T-helper 1 cell treated with Interleukin-12 subunit alpha and Interleukin-12 subunit beta and Interleukin-4 antibody, amounts not matched to agents 30 ng/mL and 1 ng/mL, for 36 hours (primary cell): Measurements from ENCODE around the gene KLK1. TPM values are rescaled to one million over a fixed set of nuclear protein-coding genes. Genes with fewer than 3 reads are reported as not detected.
"Not testable (repeated sequence)": the region's sequence is repeated elsewhere in the genome, so short reads cannot be mapped to it uniquely, and the experiment has no call there.

ENCODE experiments used
- intact Hi-C: fragments of 100-400 bp; cut with micrococcal nuclease; formaldehyde crosslinking; loops from one replicate; pipeline ENCODE4 v1.15.1; 2024
- total RNA-seq: library from RNA; stranded (reverse); gene quantifications from 2 replicates; pipeline ENCODE4 v1.2.3, GENCODE V29; 2022

The KLK1 gene
- total RNA-seq, 1 donor from 2014 or later = 1.6 TPM

DNA sequence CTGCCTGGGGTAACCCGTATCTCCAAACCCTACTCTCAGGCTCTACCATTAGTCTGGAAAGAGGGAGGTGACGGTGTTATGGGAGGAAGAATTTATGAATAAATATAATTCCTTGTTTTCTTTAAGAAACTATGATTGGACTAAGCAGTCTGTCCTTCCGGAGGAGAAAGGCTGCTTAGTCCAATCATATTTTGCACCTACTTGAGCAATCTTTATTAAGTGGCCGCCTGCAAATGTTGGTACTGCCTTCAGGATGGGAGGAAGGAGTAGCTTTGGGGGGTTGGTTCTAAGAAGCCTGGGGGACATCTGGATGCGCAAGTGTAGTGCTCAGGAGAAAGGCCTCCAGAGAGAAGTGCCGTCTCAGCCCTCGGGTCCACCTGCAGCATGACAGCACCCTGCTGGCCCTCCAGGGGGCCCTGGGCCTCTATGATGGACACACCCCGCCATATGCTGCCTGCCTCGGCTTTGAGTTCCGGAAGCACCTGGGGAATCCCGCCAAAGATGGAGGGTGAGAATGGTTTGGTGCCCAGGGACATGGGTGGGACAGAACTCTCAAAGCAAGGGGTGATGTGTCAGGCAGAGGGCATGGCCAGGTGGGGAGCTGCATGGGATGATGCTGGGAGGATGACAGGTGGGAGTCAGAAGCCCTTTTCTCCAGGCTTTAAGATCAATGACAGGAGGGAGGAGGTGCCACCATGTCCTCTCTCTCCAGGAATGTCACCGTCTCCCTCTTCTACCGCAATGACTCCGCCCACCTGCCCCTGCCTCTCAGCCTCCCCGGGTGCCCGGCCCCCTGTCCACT, 29.3 kb downstream of the KLK1 start:
- intact Hi-C loops = no loop called here

DNA sequence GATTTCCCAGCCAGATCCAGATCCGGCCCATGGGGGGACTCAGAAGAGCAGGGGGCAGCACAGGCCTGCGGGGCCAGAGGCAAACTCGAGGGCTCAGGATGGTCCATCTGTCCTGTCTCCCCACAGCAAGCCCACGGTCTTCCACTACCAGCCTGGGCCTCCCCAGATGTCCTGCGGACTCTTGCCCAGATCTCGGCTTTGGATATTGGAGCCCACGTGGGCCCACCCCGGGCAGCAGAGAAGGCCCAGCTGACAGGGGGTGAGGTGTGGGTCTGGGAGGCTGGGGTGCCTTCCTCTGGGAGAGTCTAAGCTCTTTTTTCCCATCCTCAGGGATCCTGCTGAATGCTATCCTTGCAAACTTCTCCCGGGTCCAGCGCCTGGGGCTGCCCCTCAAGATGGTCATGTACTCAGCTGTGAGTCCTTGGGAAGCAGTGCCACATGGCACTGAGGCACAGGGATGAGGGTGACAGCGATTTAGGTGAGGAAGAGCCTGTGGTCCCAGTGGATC, 30.0 kb downstream of the KLK1 start:
- intact Hi-C loops = no loop called here

DNA sequence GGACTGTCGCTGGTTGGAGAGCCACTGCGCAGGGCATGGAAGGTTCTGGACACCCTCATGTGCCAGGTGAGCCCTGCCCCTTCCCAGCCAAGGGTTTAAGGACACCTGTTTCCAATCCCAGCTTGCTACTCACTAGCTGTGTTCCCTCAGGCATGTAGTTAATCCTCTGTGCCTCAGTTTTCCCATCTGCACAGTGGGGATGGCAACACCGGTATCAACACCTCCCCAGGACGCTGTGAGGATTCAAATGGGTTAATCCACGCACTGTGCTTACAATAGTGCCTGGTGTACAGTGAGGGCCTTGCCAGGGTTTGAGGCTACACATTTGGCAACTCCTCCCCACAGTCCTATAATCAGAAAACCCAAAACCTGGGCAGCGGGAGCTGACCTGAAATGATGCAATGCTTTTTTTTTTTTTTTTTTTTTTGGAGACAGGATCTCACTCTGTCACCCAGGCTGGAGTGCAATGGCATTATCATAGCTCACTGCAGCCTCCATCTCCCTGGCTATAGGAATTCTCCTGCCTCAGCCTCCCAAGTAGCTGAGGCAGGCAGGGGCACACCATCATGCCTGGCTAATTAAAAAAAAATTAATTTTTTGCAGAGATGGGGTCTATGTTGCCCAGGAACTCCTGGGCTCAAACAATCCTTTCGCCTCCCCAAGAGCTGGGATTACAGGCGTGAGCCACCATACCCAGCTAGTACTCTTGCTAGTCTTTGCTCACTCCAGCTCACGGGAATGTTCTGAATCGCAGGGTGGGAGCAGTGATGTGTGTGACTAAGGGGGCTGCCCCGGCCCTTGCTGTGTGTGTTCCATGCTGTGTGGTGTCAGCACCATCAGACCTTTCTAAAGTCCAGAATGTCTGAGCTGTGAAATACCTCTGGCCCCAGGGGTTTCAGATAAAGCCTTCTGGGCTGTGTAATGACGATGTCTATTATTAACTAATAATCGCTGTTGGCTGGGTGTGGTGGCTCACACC, 31.0 kb downstream of the KLK1 start:
- intact Hi-C loops = no loop called here

DNA sequence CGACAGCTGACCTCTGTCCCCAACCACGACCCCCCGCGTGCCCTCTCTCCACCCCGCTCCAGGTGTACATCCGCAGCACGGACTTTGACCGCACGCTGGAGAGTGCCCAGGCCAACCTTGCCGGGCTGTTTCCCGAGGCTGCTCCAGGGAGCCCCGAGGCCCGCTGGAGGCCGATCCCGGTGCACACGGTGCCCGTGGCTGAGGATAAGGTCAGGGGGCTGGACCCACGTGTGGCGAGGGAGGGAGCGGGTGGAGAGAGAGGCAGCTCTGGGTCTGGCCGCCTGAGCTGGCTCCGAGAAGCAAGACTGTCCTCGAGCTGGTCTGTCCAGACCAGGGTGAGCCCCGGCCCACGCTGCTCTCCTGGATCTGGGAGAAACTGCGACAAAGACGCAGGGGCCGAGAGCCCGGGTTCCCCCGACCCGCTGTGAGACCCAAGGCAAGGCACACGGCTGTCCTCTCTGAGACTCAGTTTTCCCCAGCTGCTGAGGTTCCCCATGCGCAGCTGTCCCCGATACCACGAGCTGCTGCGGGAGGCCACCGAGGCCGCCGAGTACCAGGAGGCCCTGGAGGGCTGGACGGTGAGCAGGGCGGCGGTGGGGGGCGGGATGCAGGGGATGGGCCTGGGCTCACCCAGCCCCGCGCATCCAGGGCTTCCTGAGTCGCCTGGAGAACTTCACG, 31.9 kb downstream of the KLK1 start:
- intact Hi-C loops = no loop called here

DNA sequence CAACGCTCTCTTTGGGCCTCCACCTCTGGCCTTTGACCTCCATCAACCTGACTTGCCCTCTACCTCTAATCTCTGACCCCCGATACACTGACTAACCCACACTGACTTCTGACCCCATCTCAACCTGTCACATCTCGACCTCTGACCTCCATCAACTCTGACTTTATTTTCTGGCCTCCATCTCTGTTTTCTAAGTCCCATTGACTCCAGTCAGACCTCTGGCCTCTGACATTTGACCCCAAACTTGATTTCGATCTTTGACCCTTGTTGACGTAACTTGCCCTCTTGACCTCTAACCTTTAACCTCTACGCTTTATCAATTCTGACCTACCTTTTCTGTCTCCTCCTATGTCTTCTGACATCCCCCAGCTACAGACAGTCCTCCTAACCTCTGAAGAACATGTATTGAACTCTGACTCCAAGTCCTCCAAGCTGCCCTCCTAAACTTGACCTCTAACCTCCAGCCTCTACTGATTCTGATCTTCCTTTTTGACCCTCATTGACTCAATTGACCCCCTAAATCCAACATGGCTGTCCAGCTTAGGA, 32.6 kb downstream of the KLK1 start:
- intact Hi-C loops = no loop called here

DNA sequence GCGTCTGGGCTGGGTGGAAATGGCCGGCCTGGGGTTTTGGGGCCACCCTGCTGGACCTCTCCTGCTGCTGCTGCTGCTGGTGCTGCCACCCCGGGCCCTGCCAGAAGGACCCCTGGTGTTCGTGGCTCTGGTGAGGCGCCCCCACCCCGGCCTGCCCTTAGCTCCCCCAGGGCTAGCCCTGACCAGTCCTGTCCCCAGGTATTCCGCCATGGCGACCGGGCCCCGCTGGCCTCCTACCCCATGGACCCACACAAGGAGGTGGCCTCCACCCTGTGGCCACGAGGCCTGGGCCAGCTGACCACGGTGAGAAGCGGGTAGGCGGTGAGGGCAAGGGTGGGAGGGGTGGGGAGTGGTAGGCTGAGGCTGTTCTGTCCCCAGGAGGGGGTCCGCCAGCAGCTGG, 33.2 kb downstream of the KLK1 start, which contains the start of gene ACP4:
Gene ACP4 (plus strand): TSS at position 20 of the 400 bp plus-strand sequence. CDS start 0 bp downstream, at position 20.
- intact Hi-C loops = no loop called here

DNA sequence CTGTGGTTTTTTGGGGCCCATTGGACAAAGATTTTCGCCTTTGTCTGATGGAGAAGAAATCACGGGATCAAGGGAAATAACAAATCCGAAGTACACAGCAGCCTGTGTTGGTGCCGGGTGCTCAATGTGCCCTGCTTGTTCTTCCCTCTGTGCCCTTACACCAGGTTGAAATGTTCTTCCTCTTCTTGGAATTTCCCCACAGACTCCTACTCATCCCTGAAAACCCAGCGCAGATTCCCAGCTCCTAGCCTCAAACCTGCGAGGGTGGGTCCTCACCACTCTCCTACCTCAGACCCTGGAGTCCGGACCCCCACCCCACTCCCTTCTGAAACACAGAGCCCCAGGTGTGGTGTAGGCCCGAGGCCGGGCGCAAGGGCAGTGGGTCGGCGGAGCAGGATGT, 38.3 kb downstream of the KLK1 start:
- intact Hi-C loops = no loop called here

DNA sequence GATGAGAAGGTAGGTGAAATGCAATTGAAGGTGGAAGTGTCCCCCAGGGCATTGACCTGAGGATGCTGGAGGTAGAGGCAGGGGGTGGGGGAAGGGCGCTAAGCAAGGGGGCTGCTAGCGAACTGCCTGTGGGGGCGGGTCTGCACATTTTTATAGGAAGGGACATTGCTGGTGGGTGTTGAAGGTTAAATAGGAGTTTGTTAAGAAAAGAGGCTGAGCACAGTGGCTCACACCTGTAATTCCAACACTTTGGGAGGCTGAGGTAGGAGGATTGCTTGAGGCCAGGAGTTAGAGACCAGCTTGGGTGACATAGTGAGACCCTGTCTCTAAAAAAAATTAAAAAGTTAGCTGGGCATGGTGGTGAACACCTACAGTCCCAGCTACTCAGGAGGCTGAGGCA, 38.9 kb downstream of the KLK1 start:
- intact Hi-C loops = no loop called here

DNA sequence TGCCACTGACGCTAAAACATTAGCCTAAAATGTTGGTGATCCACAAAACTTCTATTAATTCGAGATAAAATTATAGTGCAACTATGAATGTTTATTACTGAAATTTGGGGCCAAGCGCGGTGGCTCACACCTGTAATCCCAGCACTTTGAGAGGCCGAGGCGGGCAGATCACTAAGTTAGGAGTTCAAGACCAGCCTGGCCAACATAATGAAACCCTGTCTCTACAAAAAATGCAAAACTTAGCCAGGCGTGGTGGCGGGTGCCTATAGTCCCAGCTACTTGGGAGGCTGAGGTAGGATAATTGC, 39.8 kb downstream of the KLK1 start:
- intact Hi-C loops = loop anchor here (1.0 kb wide), 9 partner anchors 59 to 426 kb away; partner anchors contain the start of gene JOSD2

DNA sequence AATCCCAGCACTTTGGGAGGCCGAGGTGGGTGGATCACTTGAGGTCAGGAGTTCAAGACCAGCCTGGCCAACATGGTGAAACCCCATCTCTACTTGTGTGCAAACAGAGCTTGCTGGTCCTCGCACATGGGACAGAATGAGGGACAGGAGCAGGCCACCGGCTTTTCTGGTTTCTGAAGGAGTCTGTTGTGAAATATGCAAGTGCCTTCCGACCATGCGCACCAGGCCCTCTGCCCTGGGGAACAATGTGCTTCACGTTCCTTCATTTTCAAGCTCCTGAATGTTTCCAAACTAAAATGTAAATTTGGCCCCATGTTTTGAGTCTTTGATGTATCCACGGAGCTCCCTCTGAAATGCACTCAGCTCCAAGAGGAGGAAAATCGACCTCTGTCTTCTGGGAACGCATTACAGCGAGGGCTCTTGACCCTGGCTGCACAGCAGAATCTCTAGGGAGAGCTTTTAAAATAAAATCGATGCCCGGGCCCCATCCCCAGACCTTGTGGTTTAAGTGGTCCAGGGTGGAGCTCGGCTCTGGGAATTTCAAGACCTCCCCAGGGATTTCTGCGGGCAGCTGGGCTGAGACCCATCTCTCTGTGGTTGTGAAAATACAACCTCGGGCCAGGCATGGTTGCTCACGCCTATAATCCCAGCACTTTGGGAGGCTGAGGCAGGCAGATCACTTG, 42.7 kb downstream of the KLK1 start:
- intact Hi-C loops = no loop called here

DNA sequence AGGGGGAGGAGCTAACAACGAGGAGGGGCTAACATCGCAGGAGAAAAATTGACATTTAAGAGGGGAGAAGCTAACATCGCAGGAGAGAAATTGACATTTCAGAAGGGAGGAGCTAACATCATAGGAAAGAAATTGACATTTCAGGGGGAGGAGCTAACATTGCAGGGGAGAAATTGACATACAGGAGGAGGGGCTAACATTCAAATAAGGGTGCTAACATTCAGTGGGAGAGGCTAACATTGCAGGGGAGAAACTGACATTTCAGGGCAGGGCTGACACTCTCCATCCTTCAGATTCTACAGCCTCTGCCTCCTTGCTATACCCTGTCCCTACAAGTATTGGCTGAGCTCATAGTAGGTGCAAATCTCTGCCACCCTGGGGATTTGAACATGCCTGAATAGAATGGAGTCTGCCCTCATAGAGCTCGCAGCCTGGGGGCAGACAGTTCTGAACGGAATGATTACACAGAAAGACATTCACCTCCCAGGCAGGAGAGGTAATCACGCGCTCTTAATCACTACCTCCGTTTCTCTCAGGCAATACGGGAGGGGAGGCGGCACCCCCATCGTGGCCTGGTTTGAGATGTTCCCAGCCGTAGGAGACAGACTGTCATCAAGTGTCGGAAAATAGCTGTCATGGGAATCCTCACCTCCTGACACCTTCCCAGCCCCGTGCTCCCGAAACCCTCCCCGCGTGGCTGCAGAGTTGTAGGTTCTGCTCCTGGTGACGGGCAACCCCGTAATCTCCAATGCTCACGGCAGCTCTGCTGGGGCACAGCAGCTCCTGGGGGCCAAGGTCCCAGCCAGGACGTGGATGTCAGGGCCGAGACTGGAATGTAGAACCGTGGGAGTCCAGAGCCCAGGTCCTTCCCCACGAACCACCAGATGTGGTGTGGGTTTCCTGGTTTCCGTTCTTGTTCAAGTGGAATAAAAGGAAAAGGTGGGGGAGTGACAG, 43.8 kb downstream of the KLK1 start:
- intact Hi-C loops = no loop called here

DNA sequence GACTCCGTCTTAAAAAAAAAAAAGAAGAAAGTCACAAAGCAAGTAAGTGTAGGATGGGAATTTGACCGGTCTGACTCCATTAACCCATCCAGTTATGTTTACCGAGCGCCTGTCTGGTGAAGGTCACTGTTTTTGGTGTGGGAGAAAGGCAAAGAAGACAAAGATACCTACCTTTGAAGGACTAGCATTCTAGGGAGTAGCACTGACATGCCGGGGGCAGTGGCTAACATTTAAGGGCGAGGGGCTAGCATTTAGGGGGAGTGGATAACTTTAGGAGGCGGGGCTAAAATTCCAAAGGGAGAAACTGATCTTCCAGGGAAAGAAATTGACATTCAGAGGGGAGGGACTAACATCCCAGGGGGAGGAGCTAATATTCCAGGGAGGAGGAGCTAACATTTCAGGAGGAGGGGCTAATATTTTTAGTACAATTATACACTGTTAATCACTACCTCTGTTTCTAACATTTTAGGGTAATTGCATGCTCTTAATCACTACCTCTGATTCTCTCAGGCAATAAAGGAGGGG, 44.6 kb downstream of the KLK1 start:
- intact Hi-C loops = no loop called here

DNA sequence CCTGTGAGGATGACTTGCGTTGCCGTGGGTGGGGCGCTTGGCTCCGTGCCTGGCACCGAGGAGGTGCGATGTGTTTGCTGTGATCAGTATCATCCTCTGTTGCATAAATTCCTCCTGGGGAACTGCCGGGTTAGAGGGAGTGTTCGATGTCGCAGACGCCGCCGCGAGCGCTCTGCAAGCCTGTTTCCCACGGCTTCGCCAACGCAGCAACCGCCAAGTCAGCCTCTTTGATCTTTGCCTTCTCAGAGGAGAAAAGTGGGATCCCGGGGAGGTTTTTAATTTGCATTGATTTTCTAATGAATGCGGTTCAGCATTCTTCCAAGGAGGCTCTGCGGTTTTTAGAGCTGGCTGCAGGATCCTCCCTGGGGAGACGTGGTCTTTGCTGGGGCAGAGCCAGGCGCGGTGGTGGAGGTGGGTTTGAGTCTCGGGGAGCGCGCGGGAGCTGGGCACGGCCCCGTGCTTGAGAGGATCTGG, 45.7 kb downstream of the KLK1 start:
- intact Hi-C loops = no loop called here

DNA sequence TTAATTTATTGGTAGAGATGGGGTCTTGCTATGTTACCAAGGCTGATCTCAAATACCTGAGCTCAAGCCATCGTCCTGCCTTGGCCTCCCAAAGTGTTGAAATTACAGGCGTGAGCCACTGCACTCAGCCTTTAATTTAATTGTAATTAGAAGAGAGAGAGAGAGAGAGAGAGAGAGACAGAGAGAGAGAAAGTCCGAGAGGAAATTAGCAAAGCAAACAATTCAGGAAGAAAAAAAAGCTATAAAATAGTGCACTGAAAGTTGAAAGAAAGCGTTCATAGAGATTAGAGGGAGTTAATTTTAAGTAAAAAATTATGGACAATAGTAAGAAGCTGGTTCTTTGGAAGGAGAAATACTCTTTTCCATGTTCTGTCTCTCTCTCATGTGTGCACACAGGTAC, 46.3 kb downstream of the KLK1 start:
- intact Hi-C loops = no loop called here

DNA sequence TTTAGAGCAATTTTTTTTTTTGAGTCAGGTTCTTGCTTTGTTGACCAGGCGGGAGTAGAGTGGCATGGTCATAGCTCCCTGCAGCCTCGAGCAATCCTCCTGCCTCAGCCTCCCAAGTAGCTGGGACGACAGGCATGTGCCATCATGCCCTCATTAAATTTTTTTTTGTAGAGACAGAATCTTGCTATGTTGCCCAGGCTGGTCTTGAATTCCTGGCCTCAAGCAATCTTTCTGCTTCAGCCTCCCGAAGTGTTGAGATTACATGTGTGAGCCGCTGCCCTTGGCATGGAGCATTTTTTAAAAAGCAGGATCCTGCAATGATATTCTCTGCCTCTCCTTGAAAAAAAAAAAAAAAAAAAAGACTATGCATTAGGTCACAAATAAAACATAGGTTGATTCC, 47.5 kb downstream of the KLK1 start:
- intact Hi-C loops = no loop called here

DNA sequence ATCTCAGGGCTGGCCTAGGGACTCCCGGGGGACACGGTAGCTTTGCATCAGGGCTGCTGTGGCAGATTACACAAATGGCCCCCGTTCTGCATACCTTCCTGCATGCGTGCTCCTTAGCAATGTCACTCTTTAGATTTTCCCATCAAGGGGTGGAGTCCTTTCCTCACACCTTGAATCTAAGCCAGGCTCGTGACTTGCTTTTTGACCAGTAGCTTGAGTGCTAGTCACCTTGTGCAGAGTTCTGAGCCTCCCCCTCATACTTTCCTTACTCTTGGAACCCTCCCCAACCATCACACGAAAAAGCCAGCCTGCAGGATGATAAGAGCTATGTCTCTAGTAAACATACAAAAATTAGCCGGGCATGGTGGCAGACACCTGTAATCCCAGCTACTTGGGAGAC, 50.1 kb downstream of the KLK1 start:
- intact Hi-C loops = not testable (repeated sequence)

DNA sequence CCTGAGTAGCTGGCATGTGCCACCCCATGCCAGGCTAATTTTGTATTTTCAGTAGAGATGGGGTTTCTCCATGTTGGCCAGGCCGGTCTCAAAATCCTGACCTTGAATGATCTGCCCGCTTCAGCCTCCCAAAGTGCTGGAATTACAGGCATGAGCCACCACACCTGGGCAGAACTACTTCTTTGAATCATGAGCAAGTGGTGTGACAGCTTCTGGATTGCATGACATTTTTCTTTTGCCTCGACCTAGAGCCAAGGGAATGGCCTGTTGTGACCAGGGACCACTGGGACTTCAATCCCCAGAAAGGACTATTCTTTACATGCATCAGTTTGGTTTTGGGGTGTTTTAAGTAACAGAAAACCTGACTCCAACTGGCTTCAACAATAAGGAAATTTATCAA, 50.7 kb downstream of the KLK1 start:
- intact Hi-C loops = not testable (repeated sequence)

DNA sequence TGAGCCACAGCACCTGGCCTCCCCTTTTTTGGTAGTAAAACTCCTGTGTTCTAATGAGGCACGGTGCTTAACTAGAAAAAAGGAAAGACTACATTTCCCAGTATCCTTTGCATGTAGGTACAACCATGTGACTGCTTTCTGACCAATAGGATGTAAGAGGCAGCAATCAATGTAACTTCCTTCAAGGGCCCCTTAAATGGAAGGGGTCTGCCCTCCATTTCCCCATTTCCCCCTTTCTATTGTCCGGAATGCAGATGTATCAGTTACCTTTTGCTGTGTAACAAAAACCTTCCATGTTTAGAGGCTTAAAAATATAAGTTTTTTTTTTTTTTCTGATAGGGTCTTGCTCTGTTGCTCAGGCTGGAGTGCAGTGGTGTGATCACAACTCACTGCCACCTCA, 51.1 kb downstream of the KLK1 start:
- intact Hi-C loops = no loop called here

DNA sequence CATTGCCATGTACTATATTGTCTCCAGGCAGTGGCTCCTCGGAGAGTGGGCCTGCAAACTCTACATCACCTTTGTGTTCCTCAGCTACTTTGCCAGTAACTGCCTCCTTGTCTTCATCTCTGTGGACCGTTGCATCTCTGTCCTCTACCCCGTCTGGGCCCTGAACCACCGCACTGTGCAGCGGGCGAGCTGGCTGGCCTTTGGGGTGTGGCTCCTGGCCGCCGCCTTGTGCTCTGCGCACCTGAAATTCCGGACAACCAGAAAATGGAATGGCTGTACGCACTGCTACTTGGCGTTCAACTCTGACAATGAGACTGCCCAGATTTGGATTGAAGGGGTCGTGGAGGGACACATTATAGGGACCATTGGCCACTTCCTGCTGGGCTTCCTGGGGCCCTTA, 52.7 kb downstream of the KLK1 start:
- intact Hi-C loops = no loop called here
